ENCODE results near the gene DUOX1. TPM values are rescaled to one million over a fixed set of nuclear protein-coding genes. Genes with fewer than 3 reads are reported as not detected.

The DUOX1 gene
- total RNA-seq, 1 experiment from 2014 or later, result not detected

DNA sequence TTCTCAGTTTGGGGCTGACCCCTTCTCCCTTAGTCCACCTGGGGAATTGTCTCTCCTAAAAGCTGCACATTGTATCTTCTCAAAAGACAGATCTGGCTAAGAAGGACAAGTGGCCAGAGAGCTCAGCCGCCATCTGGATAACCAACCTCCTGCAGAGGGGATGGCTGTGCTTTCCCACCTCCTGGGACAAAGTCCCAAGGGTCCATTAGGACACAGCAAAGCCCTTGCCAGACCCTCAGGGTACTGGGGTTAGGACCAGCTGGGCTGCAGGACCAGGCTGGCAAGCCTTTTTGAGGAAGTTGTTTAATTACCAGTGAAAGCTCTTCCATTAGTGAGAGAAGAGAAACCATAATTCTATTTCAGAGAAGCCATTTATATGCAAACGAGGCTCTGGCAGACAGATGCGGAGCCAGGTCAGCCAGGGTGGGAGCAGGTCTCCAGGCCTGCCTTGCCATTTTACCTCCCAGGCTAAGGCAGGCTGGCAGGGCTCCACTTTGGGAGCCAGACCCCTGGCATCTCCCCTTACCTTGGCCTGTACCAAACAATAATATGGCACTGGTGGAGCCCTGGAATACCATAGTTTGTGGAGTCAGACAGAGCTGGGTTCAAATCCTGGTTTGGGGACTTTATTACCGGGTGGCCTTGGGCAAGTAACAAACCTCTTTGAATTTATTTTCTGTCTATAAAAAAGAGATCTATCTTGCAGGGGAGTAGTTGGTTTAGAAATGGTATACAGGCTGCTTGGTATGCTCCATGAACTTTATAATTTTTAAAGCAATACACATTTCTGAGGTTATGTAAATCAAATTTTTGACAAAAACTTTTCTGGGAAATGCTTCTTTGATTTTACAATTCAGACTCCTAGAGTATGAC, 40.0 kb downstream of the DUOX1 start:
- H3K4me1 ChIP-seq, result no peaks in the 10 kb centered on the region
- no peak overlapping the region for H3K27ac ChIP-seq
- H3K36me3 ChIP-seq, result peaks cover 11% of the 10 kb centered on the region; the same call in 1 of the 2 replicates
- H3K4me3 ChIP-seq, result no peak overlapping the region
- no peaks in the 10 kb centered on the region for H3K27me3 ChIP-seq
- no peaks in the 10 kb centered on the region for H3K9me3 ChIP-seq (replicated peaks)
- DNase-seq, result no peak

- no peak for DNase-seq
- peaks cover 12% of the 10 kb centered on the region; the same call in 1 of the 2 replicates for H3K36me3 ChIP-seq
- no peaks in the 10 kb centered on the region for H3K4me1 ChIP-seq
- H3K9me3 ChIP-seq (replicated peaks), result no peaks in the 10 kb centered on the region
- H3K27me3 ChIP-seq, result no peaks in the 10 kb centered on the region
- H3K27ac ChIP-seq, result no peak overlapping the region
- H3K4me3 ChIP-seq, result no peak overlapping the region
Observed at GRCh38 chr15:45171912-45172311, 42.1 kb downstream of the DUOX1 start.

DNA sequence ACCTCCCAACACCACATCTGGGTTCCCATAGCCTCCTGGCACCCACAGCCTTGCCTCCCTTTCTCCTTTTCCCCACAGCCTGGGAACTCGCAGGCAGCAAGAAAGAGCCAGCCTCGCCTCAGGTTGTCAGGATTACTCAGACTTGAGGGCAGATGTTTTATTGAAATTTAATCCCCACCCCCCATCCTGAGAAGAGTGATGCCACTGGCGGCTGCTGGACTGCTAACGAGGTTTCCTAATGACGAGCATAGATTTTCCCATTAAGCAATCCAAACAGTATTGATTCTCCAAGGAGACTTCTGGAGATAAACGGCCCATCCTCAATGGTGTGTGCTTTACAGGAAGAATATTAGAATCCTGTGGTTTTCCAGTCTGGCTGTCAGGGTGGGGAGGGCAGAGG, 44.3 kb downstream of the DUOX1 start:
- no peak overlapping the region for H3K27ac ChIP-seq
- no peak overlapping the region for H3K4me3 ChIP-seq
- H3K36me3 ChIP-seq, result peaks cover 22% of the 10 kb centered on the region; the same call in 1 of the 2 replicates
- H3K4me1 ChIP-seq, result peaks cover 4% of the 10 kb centered on the region
- no peaks in the 10 kb centered on the region for H3K27me3 ChIP-seq
- no peaks in the 10 kb centered on the region for H3K9me3 ChIP-seq (replicated peaks)
- no peak for DNase-seq

GRCh38 chr15:45174577-45174976, 44.8 kb downstream of the DUOX1 start:
- H3K4me1 ChIP-seq, result peaks cover 10% of the 10 kb centered on the region
- no peaks in the 10 kb centered on the region for H3K27me3 ChIP-seq
- no peaks in the 10 kb centered on the region for H3K9me3 ChIP-seq (replicated peaks)
- H3K36me3 ChIP-seq, result peaks cover 22% of the 10 kb centered on the region; the same call in 1 of the 2 replicates
- no peak overlapping the region for H3K4me3 ChIP-seq
- DNase-seq, result no peak
- H3K27ac ChIP-seq, result no peak overlapping the region

- Histone ChIP-seq H3K27ac (no peak overlapping the region), H3K4me3 (no peak overlapping the region), H3K36me3 (peaks cover 22% of the 10 kb centered on the region; the same call in 1 of the 2 replicates), H3K27me3 (no peaks in the 10 kb centered on the region), H3K4me1 (peaks cover 37% of the 10 kb centered on the region), H3K9me3 (replicated peaks) (no peaks in the 10 kb centered on the region)
- DNase-seq, result no peak
Observed at GRCh38 chr15:45177285-45177684, 47.5 kb downstream of the DUOX1 start.

DNA sequence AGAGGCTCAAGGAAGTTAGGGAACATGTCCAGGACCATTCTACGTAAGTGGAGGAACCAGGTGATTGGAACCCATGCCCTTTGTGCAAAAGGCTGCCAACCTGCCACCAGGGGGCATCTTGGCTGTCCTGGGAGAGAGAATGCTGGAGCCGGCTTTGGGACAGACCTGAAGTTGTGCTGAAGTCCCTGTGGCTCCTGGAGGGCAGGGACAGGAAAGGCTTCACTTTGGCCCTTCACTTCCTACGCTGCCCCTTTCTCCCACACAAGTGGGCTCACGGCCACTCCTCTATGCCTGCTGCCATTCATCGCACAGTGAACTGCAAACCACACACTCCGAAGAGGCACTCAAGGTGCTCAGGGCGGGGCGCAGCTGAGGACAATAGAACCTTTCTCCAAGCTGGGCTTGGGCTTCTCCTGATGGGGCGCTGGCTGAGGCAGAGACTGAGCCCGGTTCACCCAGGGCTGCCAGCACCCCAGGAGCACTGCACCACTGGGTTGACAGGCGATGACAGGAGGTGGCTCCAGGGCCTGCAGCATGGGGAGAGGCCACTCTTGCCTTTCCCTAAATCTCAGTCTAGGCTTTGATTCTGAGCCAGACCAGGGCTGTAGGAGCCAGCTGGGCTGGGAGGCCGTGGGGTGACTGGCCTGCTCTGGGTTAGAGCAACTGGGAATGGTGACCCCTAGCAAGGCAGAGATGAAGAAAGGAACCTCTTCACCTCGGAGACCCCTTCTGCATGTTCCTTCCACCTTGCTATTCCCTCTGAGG, 49.6 kb downstream of the DUOX1 start:
- DNase-seq, result peak in 1 of 2 experiments; percentile 61
- no peaks in the 10 kb centered on the region for H3K9me3 ChIP-seq (replicated peaks)
- H3K27ac ChIP-seq, result peak overlapping the region; percentile 28
- peaks cover 58% of the 10 kb centered on the region for H3K4me1 ChIP-seq
- no peaks in the 10 kb centered on the region for H3K27me3 ChIP-seq
- peaks cover 15% of the 10 kb centered on the region; the same call in 1 of the 2 replicates for H3K36me3 ChIP-seq
- no peak overlapping the region for H3K4me3 ChIP-seq

DNA sequence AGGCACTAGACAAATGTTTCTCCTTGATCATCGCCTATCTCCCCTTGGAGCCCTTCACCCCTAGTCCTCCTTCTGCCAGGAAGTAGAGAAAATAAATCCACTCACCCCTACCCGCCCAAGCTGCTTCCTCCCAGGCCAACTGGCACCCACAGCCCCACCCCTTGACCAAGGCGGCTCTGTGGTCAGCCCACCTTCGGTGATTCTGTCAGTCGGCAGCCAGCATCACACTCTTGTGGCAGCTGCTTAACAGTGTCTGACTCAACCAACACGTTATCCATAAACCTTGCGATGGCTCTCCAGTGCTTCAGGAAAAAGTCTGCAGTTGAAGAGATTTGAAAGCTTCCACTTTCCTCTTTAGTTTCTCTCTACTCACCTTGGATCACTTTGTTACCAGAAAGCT, 50.4 kb downstream of the DUOX1 start:
- Histone ChIP-seq H3K36me3 (peaks cover 10% of the 10 kb centered on the region; the same call in 1 of the 2 replicates), H3K4me3 (no peak overlapping the region), H3K27ac (peak overlapping the region; percentile 28), H3K27me3 (no peaks in the 10 kb centered on the region), H3K9me3 (replicated peaks) (no peaks in the 10 kb centered on the region), H3K4me1 (peaks cover 60% of the 10 kb centered on the region)
- peak; percentile 77 to 78 for DNase-seq

- Histone ChIP-seq H3K36me3 (peaks cover 10% of the 10 kb centered on the region; the same call in 1 of the 2 replicates), H3K4me1 (peaks cover 64% of the 10 kb centered on the region), H3K9me3 (replicated peaks) (no peaks in the 10 kb centered on the region), H3K27me3 (no peaks in the 10 kb centered on the region), H3K27ac (peak overlapping the region; percentile 28), H3K4me3 (no peak overlapping the region)
- no peak for DNase-seq
Observed at GRCh38 chr15:45180648-45181436, 51.0 kb downstream of the DUOX1 start.

DNA sequence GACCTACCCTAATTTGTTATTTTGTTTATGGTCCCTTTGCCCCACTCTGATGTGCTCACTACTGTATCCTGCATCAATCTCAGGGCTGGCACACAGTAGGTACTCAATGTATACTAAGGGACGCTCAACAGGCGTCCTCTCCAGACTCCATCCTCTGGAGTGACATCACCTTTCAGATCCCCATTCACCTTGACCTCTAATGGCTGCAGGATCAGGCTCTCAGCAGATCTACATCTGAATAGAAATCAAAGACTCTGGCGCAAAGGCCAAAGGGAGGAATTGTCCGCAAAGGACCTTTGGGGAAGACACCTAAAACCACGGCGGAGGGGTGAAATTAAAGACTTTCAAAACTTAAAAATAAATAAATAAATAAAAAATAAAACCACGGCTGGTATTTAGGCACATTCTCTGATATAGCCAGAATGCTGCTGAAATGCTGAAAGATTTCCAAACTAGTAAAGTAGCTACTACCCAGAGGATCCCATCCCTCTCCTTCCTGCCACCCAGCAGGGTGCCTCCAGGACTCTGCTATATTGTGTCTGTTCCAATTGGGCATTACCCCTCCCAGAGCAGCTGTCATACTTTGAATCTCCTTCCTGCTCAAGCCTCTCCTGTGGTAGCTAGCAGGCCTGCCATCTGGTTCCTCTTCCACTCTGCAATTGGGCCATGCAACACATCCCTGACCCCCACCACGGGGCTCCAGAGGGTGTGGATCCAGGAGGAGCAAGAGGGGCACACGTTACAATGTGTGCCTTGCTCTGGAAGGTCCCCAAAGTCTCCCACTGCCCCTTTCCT, 51.9 kb downstream of the DUOX1 start:
- no peaks in the 10 kb centered on the region for H3K27me3 ChIP-seq
- peaks cover 10% of the 10 kb centered on the region; the same call in 1 of the 2 replicates for H3K36me3 ChIP-seq
- peak; percentile 72 to 83 for DNase-seq
- H3K9me3 ChIP-seq (replicated peaks), result no peaks in the 10 kb centered on the region
- peak overlapping the region; percentile 19; the same call in 1 of the 2 replicates for H3K27ac ChIP-seq
- no peak overlapping the region for H3K4me3 ChIP-seq
- H3K4me1 ChIP-seq, result peaks cover 69% of the 10 kb centered on the region

- Histone ChIP-seq H3K27ac (no peak overlapping the region), H3K36me3 (peaks cover under 1% of the 10 kb centered on the region; the same call in 1 of the 2 replicates), H3K27me3 (no peaks in the 10 kb centered on the region), H3K4me1 (peaks cover 69% of the 10 kb centered on the region), H3K9me3 (replicated peaks) (no peaks in the 10 kb centered on the region), H3K4me3 (no peak overlapping the region)
- no peak for DNase-seq
Observed at GRCh38 chr15:45182996-45183395, 53.2 kb downstream of the DUOX1 start.

- Histone ChIP-seq H3K4me1 (peaks cover 69% of the 10 kb centered on the region), H3K27ac (no peak overlapping the region), H3K36me3 (no peaks in the 10 kb centered on the region), H3K9me3 (replicated peaks) (no peaks in the 10 kb centered on the region), H3K27me3 (no peaks in the 10 kb centered on the region), H3K4me3 (no peak overlapping the region)
- DNase-seq, result peak in 1 of 2 experiments; percentile 41
Observed at GRCh38 chr15:45183511-45183910, 53.7 kb downstream of the DUOX1 start.

DNA sequence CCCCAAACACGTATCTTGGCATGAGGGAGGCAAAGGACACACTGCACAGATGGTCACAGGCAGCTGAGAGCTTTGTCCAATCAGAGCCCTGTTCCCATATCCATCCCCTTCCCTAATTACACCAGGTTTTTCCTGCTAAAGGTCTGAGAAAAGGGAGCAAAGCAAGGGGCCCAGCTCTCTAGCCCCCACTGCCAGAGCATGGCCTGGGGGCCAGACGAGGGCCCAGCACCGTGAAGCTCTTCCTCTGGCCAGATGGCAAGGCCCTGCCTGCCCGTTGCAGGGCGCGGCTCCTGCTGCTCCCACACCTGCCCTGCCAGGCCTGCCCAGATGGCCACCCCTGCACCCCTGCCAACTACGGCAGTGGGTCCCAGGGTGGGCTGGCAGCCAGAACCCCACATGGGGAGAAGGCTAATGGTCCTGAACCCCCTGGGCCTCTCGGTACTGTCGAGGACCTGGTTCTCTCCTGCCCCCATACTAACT, 54.8 kb downstream of the DUOX1 start:
- DNase-seq, result no peak
- Histone ChIP-seq H3K9me3 (replicated peaks) (no peaks in the 10 kb centered on the region), H3K27ac (no peak overlapping the region), H3K27me3 (no peaks in the 10 kb centered on the region), H3K36me3 (no peaks in the 10 kb centered on the region), H3K4me3 (no peak overlapping the region), H3K4me1 (peaks cover 60% of the 10 kb centered on the region)

- no peak for DNase-seq
- Histone ChIP-seq H3K27ac (no peak overlapping the region), H3K4me1 (peaks cover 53% of the 10 kb centered on the region), H3K27me3 (no peaks in the 10 kb centered on the region), H3K9me3 (replicated peaks) (no peaks in the 10 kb centered on the region), H3K36me3 (no peaks in the 10 kb centered on the region), H3K4me3 (no peak overlapping the region)
Observed at GRCh38 chr15:45185069-45185779, 55.4 kb downstream of the DUOX1 start.

Data from SJCRH30 (cell line).